HepG2 (cell line): Measurements from ENCODE around the gene CEBPB. TPM values are rescaled to one million over a fixed set of nuclear protein-coding genes. Genes with fewer than 3 reads are reported as not detected.
A peak's percentile ranks its signal among the peaks of the same experiment; 100 is the strongest.

Experiments
- ASH2L ChIP-seq: fragments of 300-600, 200-600 bp; sonication (generic); IDR thresholded peaks from 2 replicates; pipeline ENCODE4 v1.7.0; 2017; ENCODE audit warnings: low read depth, mild to moderate bottlenecking, moderate library complexity, mixed read lengths, low read length; ENCODE audit not compliant: insufficient read length
- BORCS8-MEF2B ChIP-seq: sonication (generic); formaldehyde crosslinking; IDR thresholded peaks from 2 replicates; pipeline ENCODE4 v1.8.0; 2022; ENCODE audit warnings: mild to moderate bottlenecking, missing genetic modification reagents
- HDAC1 ChIP-seq: sonication (generic); formaldehyde crosslinking; IDR thresholded peaks from 2 replicates; pipeline ENCODE4 v1.5.1; 2020; ENCODE audit warnings: mild to moderate bottlenecking, missing genetic modification reagents
- HES4 ChIP-seq: sonication (generic); formaldehyde crosslinking; IDR thresholded peaks from 2 replicates; pipeline ENCODE4 v1.9.0; 2021; ENCODE audit warnings: mild to moderate bottlenecking, missing genetic modification reagents, borderline replicate concordance
- KAT7 ChIP-seq: IDR thresholded peaks from 2 replicates; pipeline ENCODE4 v1.6.1; 2018; ENCODE audit warnings: borderline replicate concordance, missing compliant biosample characterization
- KMT2B ChIP-seq: IDR thresholded peaks from 2 replicates; pipeline ENCODE4 v1.6.1; 2016; ENCODE audit warnings: missing genetic modification reagents, missing compliant biosample characterization
- MATR3 ChIP-seq: sonication (generic); formaldehyde crosslinking; IDR thresholded peaks from 2 replicates; pipeline ENCODE4 v1.4.0; 2020; ENCODE audit warnings: missing genetic modification reagents
- NCOA2 ChIP-seq: sonication (generic); formaldehyde crosslinking; IDR thresholded peaks from 2 replicates; pipeline ENCODE4 v1.8.0; 2022; ENCODE audit warnings: inconsistent platforms
- NR2F2 ChIP-seq: IDR thresholded peaks from 2 replicates; pipeline ENCODE4 v1.6.1; 2012; ENCODE audit warnings: low read depth, inconsistent platforms, borderline replicate concordance
- PRPF4 ChIP-seq: fragments of 200-400 bp; formaldehyde crosslinking; IDR thresholded peaks from 2 replicates; pipeline ENCODE4 v1.6.1; 2016; ENCODE audit warnings: low read length, low read depth; ENCODE audit not compliant: poor library complexity, severe bottlenecking
- RARG ChIP-seq: sonication (generic); formaldehyde crosslinking; IDR thresholded peaks from 2 replicates; pipeline ENCODE4 v1.4.0; 2020; ENCODE audit warnings: low read depth, mild to moderate bottlenecking, missing genetic modification reagents
- STAG1 ChIP-seq: sonication (generic); formaldehyde crosslinking; IDR thresholded peaks from 2 replicates; pipeline ENCODE4 v1.4.0; 2020; ENCODE audit warnings: missing genetic modification reagents
- THAP11 ChIP-seq: IDR thresholded peaks from 2 replicates; pipeline ENCODE4 v1.6.1; 2016; ENCODE audit warnings: missing biosample characterization, missing genetic modification reagents
- ZFP41 ChIP-seq: sonication (generic); formaldehyde crosslinking; IDR thresholded peaks from 2 replicates; pipeline ENCODE4 v1.4.0; 2020; ENCODE audit warnings: mild to moderate bottlenecking, missing genetic modification reagents, borderline replicate concordance
- ZNF292 ChIP-seq: sonication (generic); formaldehyde crosslinking; IDR thresholded peaks from 2 replicates; pipeline ENCODE4 v1.8.1; 2022; ENCODE audit warnings: mild to moderate bottlenecking, low read depth, missing genetic modification reagents, borderline replicate concordance
- ZNF331 ChIP-seq: sonication (generic); formaldehyde crosslinking; IDR thresholded peaks from 2 replicates; pipeline ENCODE4 v1.4.0; 2020; ENCODE audit warnings: missing genetic modification reagents
- ZNF350 ChIP-seq: sonication (generic); formaldehyde crosslinking; IDR thresholded peaks from 2 replicates; pipeline ENCODE4 v1.4.0; 2020; ENCODE audit warnings: mild to moderate bottlenecking, low read depth, missing genetic modification reagents, borderline replicate concordance
- ZNF501 ChIP-seq: sonication (generic); formaldehyde crosslinking; IDR thresholded peaks from 2 replicates; pipeline ENCODE4 v1.5.1; 2020; ENCODE audit warnings: mild to moderate bottlenecking, moderate library complexity, missing genetic modification reagents
- ZNF605 ChIP-seq: sonication (generic); formaldehyde crosslinking; IDR thresholded peaks from 2 replicates; pipeline ENCODE4 v1.8.0; 2022; ENCODE audit warnings: mild to moderate bottlenecking, missing genetic modification reagents
- polyA plus RNA-seq, 8 experiments: library from polyadenylated mRNA; depleted of rRNA in 3 of 8; stranded (reverse) in 7 of 8; unstranded in 1 of 8; fragments of >200 nt; fragmentation: Illumina TruSeq in 4 of 8; extraction: Trizol in 4 of 8; gene quantifications; 2 replicates each; pipeline versions ENCODE4 v1.2.1 to v1.2.3, GENCODE V29; 2011 to 2016; ENCODE audit warnings: low read depth in 4 of 8, missing spikeins in 1 of 8, mixed read lengths in 1 of 8; ENCODE audit not compliant: insufficient read depth in 1 of 8
- total RNA-seq, 5 experiments: library from RNA; depleted of rRNA; stranded (reverse); fragments of >200 nt; fragmentation: Illumina TruSeq; extraction: Trizol; gene quantifications; 2 replicates each; pipeline ENCODE4 v1.2.3, GENCODE V29; 2016; ENCODE audit warnings: low read depth in 1 of 5
- TF ChIP-seq, protein P1 (sequence below): IDR thresholded peaks from 2 replicates; pipeline ENCODE4 v1.6.1; 2016; ENCODE audit warnings: low read depth, borderline replicate concordance
- TF ChIP-seq, protein P2 (sequence below): sonication (generic); formaldehyde crosslinking; IDR thresholded peaks from 2 replicates; pipeline ENCODE4 v1.4.0; 2020; ENCODE audit warnings: missing genetic modification reagents
- TF ChIP-seq, protein P3 (sequence below): sonication (generic); formaldehyde crosslinking; IDR thresholded peaks from 2 replicates; pipeline ENCODE4 v1.8.1; 2023; ENCODE audit warnings: missing genetic modification reagents, mild to moderate bottlenecking, borderline replicate concordance
- TF ChIP-seq, protein P4 (sequence below): sonication (generic); formaldehyde crosslinking; IDR thresholded peaks from 2 replicates; pipeline ENCODE4 v1.5.0; 2020; ENCODE audit warnings: mild to moderate bottlenecking, missing genetic modification reagents, borderline replicate concordance

Gene CEBPB
- total and polyA plus RNA-seq, 2 of the 13 experiments (the other 11 are each of a cell fraction or from before 2014, with no cell fraction given) = 18.5 to 28.2 TPM

DNA sequence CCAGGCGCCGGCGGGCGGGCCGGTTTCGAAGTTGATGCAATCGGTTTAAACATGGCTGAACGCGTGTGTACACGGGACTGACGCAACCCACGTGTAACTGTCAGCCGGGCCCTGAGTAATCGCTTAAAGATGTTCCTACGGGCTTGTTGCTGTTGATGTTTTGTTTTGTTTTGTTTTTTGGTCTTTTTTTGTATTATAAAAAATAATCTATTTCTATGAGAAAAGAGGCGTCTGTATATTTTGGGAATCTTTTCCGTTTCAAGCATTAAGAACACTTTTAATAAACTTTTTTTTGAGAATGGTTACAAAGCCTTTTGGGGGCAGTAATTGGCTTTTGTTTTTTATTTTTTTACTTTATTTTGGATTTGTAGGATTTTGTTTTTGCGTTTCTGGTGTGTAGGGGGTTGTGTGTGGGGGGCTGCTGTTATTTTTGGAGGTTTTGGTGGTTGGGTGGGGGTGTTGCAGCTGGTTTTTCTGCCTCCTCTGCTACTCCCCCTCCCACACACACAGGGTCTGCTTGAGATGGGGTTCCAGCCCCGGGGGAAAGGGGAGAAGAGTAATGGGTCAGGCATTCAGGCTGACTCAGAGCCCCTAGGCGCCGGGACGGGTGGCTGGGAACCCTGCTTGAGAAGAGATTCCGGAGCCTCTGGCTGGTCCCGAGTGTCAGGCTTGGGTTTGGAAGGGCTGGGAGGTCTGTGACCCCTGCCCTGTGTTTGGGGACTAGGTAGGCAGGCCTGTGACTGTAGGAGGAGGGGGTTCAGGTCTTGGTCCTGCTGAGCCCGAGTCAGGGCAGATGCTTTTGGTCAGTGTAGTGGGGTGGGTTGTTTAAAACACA is 2.0 kb downstream of the CEBPB start (continued):
- peak; percentile 17 for TF ChIP-seq ASH2L
- peak; percentile 52; the same call in 1 of the 2 replicates for TF ChIP-seq ZNF350
- TF ChIP-seq KMT2B = peak; percentile 22; the same call in 1 of the 2 replicates
- no peak; the same call in 1 of the 2 replicates for TF ChIP-seq STAG1 (CRISPR knock-in tag)
- no peak for TF ChIP-seq PRPF4
- 0 out of 2 replicates have a peak, but pooled peaks have one; percentile 68 for TF ChIP-seq ZNF605 (CRISPR knock-in tag)
- TF ChIP-seq, protein P1, sequence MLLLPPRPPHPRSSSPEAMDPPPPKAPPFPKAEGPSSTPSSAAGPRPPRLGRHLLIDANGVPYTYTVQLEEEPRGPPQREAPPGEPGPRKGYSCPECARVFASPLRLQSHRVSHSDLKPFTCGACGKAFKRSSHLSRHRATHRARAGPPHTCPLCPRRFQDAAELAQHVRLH (CRISPR knock-in tag) = peak; percentile 19; the same call in 1 of the 2 replicates
- 0 out of 2 replicates have a peak, but pooled peaks have one; percentile 29 for TF ChIP-seq ZNF292 (CRISPR knock-in tag)
- TF ChIP-seq THAP11 (CRISPR knock-in tag) = peak; percentile 74
- TF ChIP-seq ZFP41 (CRISPR knock-in tag) = no peak
- TF ChIP-seq, protein P2, sequence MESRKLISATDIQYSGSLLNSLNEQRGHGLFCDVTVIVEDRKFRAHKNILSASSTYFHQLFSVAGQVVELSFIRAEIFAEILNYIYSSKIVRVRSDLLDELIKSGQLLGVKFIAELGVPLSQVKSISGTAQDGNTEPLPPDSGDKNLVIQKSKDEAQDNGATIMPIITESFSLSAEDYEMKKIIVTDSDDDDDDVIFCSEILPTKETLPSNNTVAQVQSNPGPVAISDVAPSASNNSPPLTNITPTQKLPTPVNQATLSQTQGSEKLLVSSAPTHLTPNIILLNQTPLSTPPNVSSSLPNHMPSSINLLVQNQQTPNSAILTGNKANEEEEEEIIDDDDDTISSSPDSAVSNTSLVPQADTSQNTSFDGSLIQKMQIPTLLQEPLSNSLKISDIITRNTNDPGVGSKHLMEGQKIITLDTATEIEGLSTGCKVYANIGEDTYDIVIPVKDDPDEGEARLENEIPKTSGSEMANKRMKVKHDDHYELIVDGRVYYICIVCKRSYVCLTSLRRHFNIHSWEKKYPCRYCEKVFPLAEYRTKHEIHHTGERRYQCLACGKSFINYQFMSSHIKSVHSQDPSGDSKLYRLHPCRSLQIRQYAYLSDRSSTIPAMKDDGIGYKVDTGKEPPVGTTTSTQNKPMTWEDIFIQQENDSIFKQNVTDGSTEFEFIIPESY = peak; percentile 50; the same call in 1 of the 2 replicates
- TF ChIP-seq HES4 = peak; percentile 60; the same call in 1 of the 2 replicates
- TF ChIP-seq NCOA2 (CRISPR knock-in tag) = peak; percentile 69
- no peak for TF ChIP-seq RARG (CRISPR knock-in tag)
- TF ChIP-seq, protein P3, sequence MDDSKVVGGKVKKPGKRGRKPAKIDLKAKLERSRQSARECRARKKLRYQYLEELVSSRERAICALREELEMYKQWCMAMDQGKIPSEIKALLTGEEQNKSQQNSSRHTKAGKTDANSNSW = no peak
- TF ChIP-seq ZNF331 (CRISPR knock-in tag) = peak; percentile 51; the same call in 1 of the 2 replicates
- TF ChIP-seq NR2F2 = peak; percentile 32; the same call in 1 of the 2 replicates
- TF ChIP-seq BORCS8-MEF2B (CRISPR knock-in tag) = peak; percentile 6; the same call in 1 of the 2 replicates
- no peak for TF ChIP-seq MATR3 (CRISPR knock-in tag)
- TF ChIP-seq ZNF501 = peak; percentile 4; the same call in 1 of the 2 replicates
- TF ChIP-seq KAT7 = peak; percentile 5; the same call in 1 of the 2 replicates
- TF ChIP-seq, protein P4, sequence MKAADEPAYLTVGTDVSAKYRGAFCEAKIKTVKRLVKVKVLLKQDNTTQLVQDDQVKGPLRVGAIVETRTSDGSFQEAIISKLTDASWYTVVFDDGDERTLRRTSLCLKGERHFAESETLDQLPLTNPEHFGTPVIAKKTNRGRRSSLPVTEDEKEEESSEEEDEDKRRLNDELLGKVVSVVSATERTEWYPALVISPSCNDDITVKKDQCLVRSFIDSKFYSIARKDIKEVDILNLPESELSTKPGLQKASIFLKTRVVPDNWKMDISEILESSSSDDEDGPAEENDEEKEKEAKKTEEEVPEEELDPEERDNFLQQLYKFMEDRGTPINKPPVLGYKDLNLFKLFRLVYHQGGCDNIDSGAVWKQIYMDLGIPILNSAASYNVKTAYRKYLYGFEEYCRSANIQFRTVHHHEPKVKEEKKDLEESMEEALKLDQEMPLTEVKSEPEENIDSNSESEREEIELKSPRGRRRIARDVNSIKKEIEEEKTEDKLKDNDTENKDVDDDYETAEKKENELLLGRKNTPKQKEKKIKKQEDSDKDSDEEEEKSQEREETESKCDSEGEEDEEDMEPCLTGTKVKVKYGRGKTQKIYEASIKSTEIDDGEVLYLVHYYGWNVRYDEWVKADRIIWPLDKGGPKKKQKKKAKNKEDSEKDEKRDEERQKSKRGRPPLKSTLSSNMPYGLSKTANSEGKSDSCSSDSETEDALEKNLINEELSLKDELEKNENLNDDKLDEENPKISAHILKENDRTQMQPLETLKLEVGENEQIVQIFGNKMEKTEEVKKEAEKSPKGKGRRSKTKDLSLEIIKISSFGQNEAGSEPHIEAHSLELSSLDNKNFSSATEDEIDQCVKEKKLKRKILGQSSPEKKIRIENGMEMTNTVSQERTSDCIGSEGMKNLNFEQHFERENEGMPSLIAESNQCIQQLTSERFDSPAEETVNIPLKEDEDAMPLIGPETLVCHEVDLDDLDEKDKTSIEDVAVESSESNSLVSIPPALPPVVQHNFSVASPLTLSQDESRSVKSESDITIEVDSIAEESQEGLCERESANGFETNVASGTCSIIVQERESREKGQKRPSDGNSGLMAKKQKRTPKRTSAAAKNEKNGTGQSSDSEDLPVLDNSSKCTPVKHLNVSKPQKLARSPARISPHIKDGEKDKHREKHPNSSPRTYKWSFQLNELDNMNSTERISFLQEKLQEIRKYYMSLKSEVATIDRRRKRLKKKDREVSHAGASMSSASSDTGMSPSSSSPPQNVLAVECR (CRISPR knock-in tag) = peak; percentile 75
- peak; percentile 79; the same call in 1 of the 2 replicates for TF ChIP-seq HDAC1
